Heart right ventricle (tissue), 16 donors: ENCODE results near the gene SS18. TPM values are rescaled to one million over a fixed set of nuclear protein-coding genes. Genes with fewer than 3 reads are reported as not detected.

Source experiments
- ATAC-seq, 8 donors: fragments of 200-7000 bp; cut with Tn5 transposase; one replicate each; pipeline ENCODE4 v1.9.1; 2020; ENCODE audit warnings: mild to moderate bottlenecking in 8 of 8, moderate library complexity in 8 of 8, moderate number of reproducible peaks in 1 of 8
- DNase-seq, 2 donors: peaks; one replicate each; pipeline ENCODE4 v3.0.0-alpha.2; 2020
- H3K27ac ChIP-seq, 10 donors: fragments of 200-600 bp; sonication (generic) in 2 of 10; one replicate each; pipeline versions ENCODE4 v1.5.0 to v1.8.0; 2020 to 2022; ENCODE audit warnings: mild to moderate bottlenecking in 3 of 10
- H3K27me3 ChIP-seq, 7 donors: fragments of 200-600 bp; one replicate each; pipeline ENCODE4 v1.8.0; 2021 to 2022; ENCODE audit warnings: mild to moderate bottlenecking in 2 of 7
- H3K36me3 ChIP-seq, 9 donors: fragments of 200-600 bp; sonication (generic) in 1 of 9; one replicate each; pipeline versions ENCODE4 v1.5.0 to v1.8.0; 2020 to 2022; ENCODE audit warnings: mild to moderate bottlenecking in 2 of 9
- H3K4me1 ChIP-seq, 9 donors: fragments of 200-600 bp; sonication (generic) in 1 of 9; one replicate each; pipeline versions ENCODE4 v1.5.0 to v1.8.0; 2020 to 2022; ENCODE audit warnings: mild to moderate bottlenecking in 4 of 9
- H3K4me3 ChIP-seq, 10 donors: fragments of 200-600 bp; sonication (generic) in 2 of 10; one replicate each; pipeline versions ENCODE4 v1.5.0 to v1.8.0; 2020 to 2022; ENCODE audit warnings: mild to moderate bottlenecking in 7 of 10, moderate library complexity in 2 of 10
- H3K9me3 ChIP-seq, 11 donors: fragments of 200-600 bp in 10 of 11; sonication (generic) in 2 of 11; one replicate each; pipeline versions ENCODE4 v1.5.0 to v1.8.0; 2013 to 2022; ENCODE audit warnings: mild to moderate bottlenecking in 2 of 11, control low read depth in 1 of 11, moderate library complexity in 1 of 11
- CTCF ChIP-seq, 9 donors: fragments of 200-600 bp; sonication (generic) in 2 of 9; IDR thresholded peaks; one replicate each; pipeline versions ENCODE4 v1.5.0 to v1.8.0; 2021 to 2022; ENCODE audit warnings: antibody characterized with exemption in 9 of 9, mild to moderate bottlenecking in 5 of 9, moderate library complexity in 1 of 9
- WGBS, 2 donors: extraction: QIAGEN DNeasy Blood & Tissue Kit; methylation state at CpG; one replicate each; pipeline ENCODE4 v1.1.7; 2013; ENCODE audit warnings: inconsistent platforms in 1 of 2; 5-methylcytosine and 5-hydroxymethylcytosine counted together
- intact Hi-C, 10 donors: fragments of 100-400 bp; cut with DNase I; formaldehyde crosslinking; loops; one replicate each; pipeline versions ENCODE4 v1.11.1 to v1.14.2; 2022
- polyA plus RNA-seq, 2 donors: library from polyadenylated mRNA; stranded (reverse); fragments of 200-250 nt; gene quantifications; one replicate each; pipeline ENCODE4 v1.2.3, GENCODE V29; 2013
- total RNA-seq, 10 donors: library from RNA; stranded (reverse); fragmentation: NEBNext Ultra II Directional in 3 of 10; extraction: Animal tissue kit (Norgen Biotek cat#: 25700) in 3 of 10; gene quantifications; one replicate each; pipeline versions ENCODE4 v1.2.1 to v1.2.4, GENCODE V29; 2021 to 2023
- donor health status: Arrhythmogenic right ventricular cardiomyopathy.
- donor health status: ischemic (EF 13 %, LVEDD 7.1; RV severe dilation, severe dysfunction).
- donor health status: healthy with polysubstance abuse.
- donor health status: DM: no; HTN: yes; CAD: no.
- donor health status: DM: no; HTN: no; CAD: no.
- donor health status: ischemic (EF 25% LVEDD 6.9; RV normal size, moderate dysfunction).
- donor health status: ischemic (EF 25% LVEDD 5.7; RV mildly dilated, moderate dysfunction).
- donor health status: healthy.
- donor health status: DM: yes; HTN: yes; CAD: no.
- donor health status: Ischemic cardiomyopathy.
- donor health status: ischemic (EF 35%, LVEDD 5.7; RV mildly dilated, moderate dysfunction).
- donor health status: nonischemic (EF 11% LVEDD 7.7; RV severe dilation, severe dysfunction).
- donor health status: DM: yes; HTN: yes; CAD: no.
- donor health status: PGD.
- donor health status: ischemic (EF 29% LVEDD 5.4; RV normal size, mild dysfunction).
- donor health status: nonischemic (EF 23%, LVEDD 6.1; RV moderate dilation, normal function).

Gene SS18
- total and polyA plus RNA-seq, 12 donors = 15.1 to 41.8 (median 33.9) TPM

- H3K27me3 ChIP-seq = no peaks in the 10 kb centered on the region
- ATAC-seq (no peak), DNase-seq (no peak)
- no peak for TF ChIP-seq CTCF (IDR thresholded peaks at IDR 0.05)
- intact Hi-C loops = no loop called here
- no peaks in the 10 kb centered on the region for H3K9me3 ChIP-seq
- H3K27ac ChIP-seq = no peak overlapping the region
- peaks cover 0 to 40% (median 27%) of the 10 kb centered on the region in 9 donors for H3K4me1 ChIP-seq
- H3K36me3 ChIP-seq = peaks cover 0 to 57% (median 18%) of the 10 kb centered on the region in 9 donors
- WGBS, 2 donors = 86 to 95% methylated on average over 6 of the region's 6 CpGs
- H3K4me3 ChIP-seq = no peak overlapping the region
Measured at GRCh38 chr18:26086959-26087358, 3.5 kb downstream of the SS18 start.

DNA sequence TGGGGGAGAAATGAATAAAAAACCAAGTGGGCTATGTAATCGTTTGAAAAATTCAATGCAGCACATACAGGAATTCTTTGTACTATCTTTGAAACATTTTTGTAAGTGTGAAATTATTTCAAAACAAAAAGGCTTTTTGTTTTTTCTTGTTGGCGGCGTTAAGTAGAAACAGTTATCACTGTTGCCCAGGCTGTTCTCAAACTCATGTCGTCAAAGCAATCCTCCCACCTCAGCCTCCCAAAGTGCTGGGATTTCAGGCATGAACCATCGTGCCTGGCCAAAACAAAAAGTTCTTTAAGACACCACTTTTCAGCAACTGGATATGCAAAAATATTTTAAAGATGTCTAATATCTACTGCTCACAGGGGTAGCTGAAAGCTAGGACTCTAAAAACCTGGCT is 5.4 kb downstream of the SS18 start:
- no peaks in the 10 kb centered on the region for H3K9me3 ChIP-seq
- H3K27ac ChIP-seq = no peak overlapping the region
- peaks cover 0 to 40% (median 27%) of the 10 kb centered on the region in 9 donors for H3K4me1 ChIP-seq
- intact Hi-C loops = no loop called here
- DNase-seq (no peak), ATAC-seq (no peak)
- WGBS, 2 donors = 73 to 77% methylated on average over 5 of the region's 5 CpGs
- no peak for TF ChIP-seq CTCF (IDR thresholded peaks at IDR 0.05)
- no peak overlapping the region for H3K4me3 ChIP-seq
- peaks cover 0 to 76% (median 18%) of the 10 kb centered on the region in 9 donors for H3K36me3 ChIP-seq
- no peaks in the 10 kb centered on the region for H3K27me3 ChIP-seq

GRCh38 chr18:26083099-26083498 is 7.3 kb downstream of the SS18 start:
- WGBS, 2 donors = 92 to 96% methylated on average over 3 of the region's 3 CpGs
- no peak for TF ChIP-seq CTCF (IDR thresholded peaks at IDR 0.05)

GRCh38 chr18:26082475-26082874 is 7.9 kb downstream of the SS18 start:
- no peak for TF ChIP-seq CTCF (IDR thresholded peaks at IDR 0.05)
- ATAC-seq = no peak
- intact Hi-C loops = no loop called here

More at GRCh38 chr18:26083099-26083498, 7.3 kb downstream of the SS18 start:
- Histone ChIP-seq H3K27me3 (no peaks in the 10 kb centered on the region), H3K27ac (no peak overlapping the region), H3K9me3 (no peaks in the 10 kb centered on the region), H3K36me3 (peaks cover 0 to 89% (median 18%) of the 10 kb centered on the region in 9 donors), H3K4me1 (peaks cover 0 to 29% (median 11%) of the 10 kb centered on the region in 9 donors), H3K4me3 (no peak overlapping the region)
- ATAC-seq = no peak
- no peak for DNase-seq
- intact Hi-C loops = no loop called here

More at GRCh38 chr18:26082475-26082874, 7.9 kb downstream of the SS18 start:
- no peak overlapping the region for H3K27ac ChIP-seq
- H3K4me3 ChIP-seq = no peak overlapping the region
- no peaks in the 10 kb centered on the region for H3K27me3 ChIP-seq
- peaks cover 0 to 23% (median 5%) of the 10 kb centered on the region in 9 donors for H3K4me1 ChIP-seq
- H3K36me3 ChIP-seq = peaks cover 0 to 96% (median 18%) of the 10 kb centered on the region in 9 donors
- WGBS, 2 donors = 91 to 95% methylated on average over 3 of the region's 3 CpGs
- no peak for DNase-seq
- H3K9me3 ChIP-seq = no peaks in the 10 kb centered on the region
